Left hindlimb (tissue), 1 donor: Measurements from ENCODE around the gene SGTA.

ENCODE experiments used
- DNase-seq: peaks from one replicate; pipeline ENCODE4 v3.0.0-alpha.2; 2018

The SGTA gene

DNA sequence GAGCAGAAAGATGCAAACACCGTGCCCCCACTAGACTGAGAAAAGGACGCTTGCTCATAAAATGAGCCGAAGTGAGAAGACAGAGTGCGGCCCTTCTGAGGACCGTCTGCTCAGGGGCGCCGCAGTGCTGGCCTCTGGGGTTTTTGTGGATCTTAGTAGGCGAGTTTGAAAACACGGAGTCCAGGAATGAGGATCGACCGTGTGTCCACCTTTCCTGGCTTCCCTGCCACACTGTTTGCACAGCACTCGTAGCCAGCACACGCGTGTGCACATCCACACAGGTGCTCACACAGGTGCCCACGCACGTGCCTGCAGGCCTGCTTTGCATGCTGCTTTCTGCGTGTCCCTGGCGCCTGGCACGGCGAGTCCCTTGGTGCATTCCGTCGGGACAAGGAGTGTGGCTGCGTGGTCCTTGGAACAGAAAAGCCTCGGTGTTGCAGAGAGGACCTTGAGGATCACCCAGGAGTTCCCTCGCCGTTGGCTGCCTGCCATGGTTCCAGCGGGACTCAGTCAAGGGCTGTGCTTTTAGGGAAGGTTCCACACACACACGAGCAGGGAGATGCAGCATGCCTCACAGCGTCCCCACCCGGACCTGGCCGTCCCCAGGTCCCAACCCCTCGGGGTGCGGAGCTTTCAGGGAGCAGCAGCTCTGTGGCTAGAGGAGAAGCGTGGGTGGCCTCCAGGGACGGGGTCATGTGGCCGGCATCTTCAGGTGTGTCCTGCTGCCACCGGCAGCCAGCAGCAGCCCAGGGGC, 26.5 kb upstream of the SGTA start:
- DNase-seq, result no peak

- DNase-seq, result no peak
These were observed 25.3 kb upstream of the SGTA start for GRCh38 chr19:2808129-2808941.

DNA sequence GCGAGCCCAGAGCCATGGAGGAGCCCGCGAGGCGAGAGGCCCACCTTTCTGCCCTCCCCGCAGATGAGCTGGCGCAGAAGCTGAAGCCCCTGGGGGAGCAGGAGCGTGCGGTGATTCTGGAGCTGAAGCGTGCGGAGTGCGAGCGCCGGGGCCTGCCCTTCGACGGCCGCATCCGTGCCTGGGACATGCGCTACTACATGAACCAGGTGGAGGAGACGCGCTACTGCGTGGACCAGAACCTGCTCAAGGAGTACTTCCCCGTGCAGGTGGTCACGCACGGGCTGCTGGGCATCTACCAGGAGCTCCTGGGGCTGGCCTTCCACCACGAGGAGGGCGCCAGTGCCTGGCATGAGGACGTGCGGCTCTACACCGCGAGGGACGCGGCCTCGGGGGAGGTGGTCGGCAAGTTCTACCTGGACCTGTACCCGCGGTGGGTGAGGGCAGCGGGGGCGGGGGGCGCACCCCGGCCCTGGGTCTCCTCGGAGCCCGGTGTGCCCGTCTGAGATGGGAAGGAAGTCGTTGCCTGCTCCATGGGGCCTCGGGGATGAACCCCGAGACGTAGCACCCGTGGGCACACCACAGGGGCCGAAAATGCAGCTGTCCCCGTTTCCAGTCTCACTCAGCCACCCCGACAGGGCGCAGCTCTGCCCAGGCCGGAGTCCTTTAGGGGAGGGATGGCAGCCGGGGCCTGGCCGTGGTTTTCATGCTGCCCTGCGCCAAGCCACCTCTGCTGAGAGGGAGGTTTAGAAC, 24.5 kb upstream of the SGTA start:
- DNase-seq, result no peak

- no peak for DNase-seq
These were observed 23.8 kb upstream of the SGTA start for GRCh38 chr19:2806736-2807378.

DNA sequence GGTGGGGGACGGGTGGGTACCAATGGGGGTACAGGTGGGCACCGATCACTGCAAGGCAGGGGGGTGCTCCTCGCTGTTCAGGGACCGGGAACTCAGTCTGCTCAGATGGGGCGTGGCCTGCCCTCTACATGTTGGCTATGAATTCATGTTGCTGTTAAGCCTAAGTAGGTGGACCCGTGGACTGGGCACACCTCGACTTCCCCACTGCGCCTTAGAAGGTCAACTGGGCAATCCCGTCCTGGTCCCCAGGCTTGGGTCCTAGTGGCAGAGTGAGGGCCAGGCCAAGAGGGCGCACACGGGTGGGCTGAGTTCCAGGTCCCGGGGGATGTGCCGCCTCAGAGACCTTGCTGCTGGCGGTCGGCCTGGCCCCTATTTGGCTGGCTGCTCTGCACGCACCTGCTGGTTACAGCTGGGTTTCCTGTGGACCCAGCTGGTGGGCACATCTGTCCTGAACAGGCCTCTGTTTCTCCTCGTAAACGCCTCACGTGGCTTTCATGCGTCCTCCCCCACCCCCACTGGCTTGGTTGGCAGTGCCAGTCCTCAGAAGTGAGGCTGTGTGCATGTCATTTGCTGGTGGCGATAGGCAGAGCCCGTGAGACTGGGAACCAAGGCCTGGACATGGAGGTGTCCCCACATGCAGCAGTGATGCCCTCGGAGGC, 23.0 kb upstream of the SGTA start:
- no peak for DNase-seq

DNA sequence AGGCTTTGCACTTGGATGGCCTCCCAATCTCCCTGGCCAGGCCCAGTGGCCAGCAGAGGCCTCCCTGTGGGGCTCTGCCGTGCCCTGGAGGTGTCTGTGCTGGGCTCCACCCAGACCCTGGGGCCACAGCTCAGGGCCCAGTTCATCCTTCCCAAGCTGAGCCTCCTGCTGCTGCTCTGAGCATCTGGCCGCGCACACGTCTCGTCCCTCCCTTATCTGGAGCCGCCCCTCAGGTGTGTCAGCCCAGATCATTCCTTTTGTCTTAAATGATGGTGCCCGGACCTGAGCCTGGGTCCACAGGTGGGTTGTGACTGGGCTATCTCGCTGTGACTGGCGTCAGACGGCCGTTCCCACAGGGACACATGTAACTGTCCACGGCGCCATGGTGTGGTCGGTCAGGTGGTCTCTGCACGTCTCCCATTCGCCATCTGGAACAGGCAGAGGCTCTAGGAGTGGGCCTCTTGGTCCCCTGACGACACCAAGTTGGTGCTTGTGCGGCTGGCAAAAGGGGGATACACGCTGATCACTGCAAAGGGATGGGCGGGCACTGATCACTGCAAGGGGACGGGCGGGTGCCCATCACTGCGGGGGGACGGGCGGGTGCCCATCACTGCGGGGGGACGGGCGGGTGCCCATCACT, 22.3 kb upstream of the SGTA start:
- DNase-seq, result no peak

- DNase-seq, result no peak
These were observed 21.3 kb upstream of the SGTA start for GRCh38 chr19:2804156-2805004.

DNA sequence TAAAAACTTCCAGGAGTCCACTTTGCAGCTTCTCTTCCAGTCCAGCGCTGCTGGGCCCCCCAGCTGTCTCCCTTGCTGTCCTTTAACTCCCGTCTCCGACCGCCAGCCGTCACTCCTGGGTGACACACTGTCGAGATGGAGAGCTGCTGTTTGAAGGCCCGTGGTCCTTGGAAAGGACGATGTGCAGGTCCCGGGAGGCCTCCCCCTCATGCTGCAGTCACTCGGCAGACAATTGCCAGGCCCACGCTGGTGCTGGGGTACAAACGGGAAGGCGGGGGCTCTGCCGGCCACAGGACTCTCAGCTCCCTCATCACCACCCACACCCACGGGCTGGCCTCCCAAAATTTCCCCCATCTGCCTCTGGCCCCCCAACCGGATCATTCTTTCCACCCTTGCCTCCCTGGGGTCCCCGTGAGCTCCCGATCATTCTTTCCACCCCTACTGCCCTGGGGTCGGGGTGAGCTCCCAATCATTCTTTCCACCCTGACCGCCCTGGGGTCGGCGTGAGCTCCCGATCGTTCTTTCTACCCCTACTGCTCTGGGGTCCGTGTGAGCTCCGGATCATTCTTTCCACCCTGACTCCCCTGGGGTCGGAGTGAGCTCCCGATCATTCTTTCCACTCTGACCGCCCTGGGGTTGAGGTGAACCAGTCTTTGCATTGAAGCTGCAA, 20.5 kb upstream of the SGTA start:
- DNase-seq, result no peak

DNA sequence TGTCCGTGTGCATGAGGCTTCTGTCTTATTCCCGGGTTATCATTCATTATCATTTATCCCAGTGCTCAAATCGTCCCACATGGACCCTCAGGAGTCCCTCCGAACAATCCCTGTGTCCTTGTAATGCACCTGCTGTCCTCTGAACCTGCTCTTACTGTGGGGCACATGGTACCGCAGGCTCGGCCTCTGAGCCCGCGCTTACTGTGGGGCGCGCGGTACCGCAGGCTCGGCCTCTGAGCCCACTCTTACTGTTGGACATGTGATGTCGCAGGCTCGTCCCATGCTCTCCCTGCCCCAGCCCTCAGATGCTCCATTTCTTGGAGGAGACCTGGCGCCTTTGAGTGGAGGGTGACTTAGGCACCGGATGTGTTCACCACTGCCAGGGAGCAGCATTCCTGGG, 19.8 kb upstream of the SGTA start:
- DNase-seq, result no peak

GRCh38 chr19:2800506-2800905, 17.4 kb upstream of the SGTA start:
- no peak for DNase-seq

DNA sequence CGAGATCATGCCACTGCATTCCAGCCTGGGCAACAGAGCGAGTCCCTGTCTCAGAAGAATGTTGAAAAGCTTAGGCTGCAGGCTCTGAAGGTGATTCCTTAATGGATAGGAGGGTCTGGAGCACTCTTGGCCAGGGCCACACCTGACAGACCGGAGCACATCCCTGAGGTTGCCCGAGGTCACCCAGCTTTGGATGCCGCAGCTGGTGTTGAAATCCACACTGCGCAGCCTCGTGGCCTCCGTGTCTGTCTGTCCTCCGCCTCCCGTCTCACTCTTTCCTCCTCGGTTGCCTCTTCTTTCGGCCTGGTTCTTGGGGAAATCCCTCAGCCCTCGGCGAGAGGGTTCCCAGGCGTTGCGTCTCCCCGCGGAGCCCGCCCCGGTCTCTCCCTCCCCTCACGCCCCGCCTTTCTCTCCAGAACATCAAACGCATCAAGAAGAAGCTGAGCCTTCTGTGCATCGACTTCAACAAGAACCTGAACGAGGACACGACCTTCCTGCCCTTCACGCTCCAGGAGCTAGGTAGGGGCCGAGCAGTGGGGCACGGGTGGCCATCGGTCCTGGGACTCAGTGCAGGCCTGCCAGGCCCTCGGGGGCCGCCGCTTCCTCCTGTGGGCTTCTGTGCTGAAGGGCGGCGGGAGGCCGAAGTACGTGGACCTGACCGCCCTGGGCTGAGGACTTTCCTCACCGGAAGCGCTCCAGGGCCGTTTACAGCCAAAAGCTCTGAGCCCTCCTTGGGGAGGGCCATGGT, 16.4 kb upstream of the SGTA start:
- no peak for DNase-seq

- no peak for DNase-seq
These were observed 15.7 kb upstream of the SGTA start for GRCh38 chr19:2798733-2799132.

- DNase-seq, result no peak
These were observed 15.1 kb upstream of the SGTA start for GRCh38 chr19:2798158-2798685.

- DNase-seq, result no peak
These were observed 14.2 kb upstream of the SGTA start for GRCh38 chr19:2797280-2797679.

DNA sequence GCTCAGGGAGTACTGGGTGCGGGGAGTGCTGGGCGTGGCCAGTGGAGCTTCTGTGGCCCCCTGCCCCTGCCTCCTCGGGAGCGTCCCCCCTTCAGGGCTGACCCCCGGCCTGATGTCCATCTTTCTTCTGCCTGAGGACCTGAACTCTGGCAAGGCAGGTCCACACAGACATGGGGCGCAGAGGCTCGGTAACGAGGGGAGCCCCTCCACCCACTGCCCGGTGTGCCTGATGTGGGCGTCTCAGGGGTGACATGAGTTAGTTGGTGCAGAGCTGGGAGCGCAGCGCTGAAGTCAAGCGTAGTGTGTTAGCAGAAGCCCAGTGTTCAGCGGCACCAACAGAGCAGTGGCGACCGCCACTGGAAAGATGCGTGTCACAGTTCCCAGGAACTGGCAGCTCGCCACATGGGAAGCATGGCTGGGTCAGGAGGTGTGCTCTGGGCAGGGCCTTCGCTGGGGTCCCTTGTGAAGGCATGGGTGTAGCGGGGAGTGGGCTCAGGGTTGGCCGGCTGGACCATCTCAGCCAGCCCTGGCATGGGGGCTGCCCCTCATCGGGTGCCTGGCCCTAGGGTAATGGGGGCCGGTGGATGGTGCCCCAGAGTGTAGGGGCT, 13.7 kb upstream of the SGTA start:
- no peak for DNase-seq

- no peak for DNase-seq
These were observed 13.0 kb upstream of the SGTA start for GRCh38 chr19:2795827-2796658.

- DNase-seq, result no peak
These were observed 10.5 kb upstream of the SGTA start for GRCh38 chr19:2793577-2793976.

GRCh38 chr19:2793126-2793525, 10.1 kb upstream of the SGTA start:
- DNase-seq, result no peak
